OCI-LY1 (cell line): ENCODE data around the gene FNDC4.

ENCODE experiments used
- EZH2 ChIP-seq: fragments of 200-600 bp; sonication (generic), shearing (Covaris generic); IDR thresholded peaks from 2 replicates; pipeline ENCODE4 v1.8.0; 2017; ENCODE audit warnings: borderline replicate concordance, mixed run types, mild to moderate bottlenecking, antibody characterized with exemption, low read length, moderate library complexity, mixed read lengths
- TF ChIP-seq, protein P1 (sequence below): fragments of 200-600 bp; sonication (generic), shearing (Covaris generic); IDR thresholded peaks from 2 replicates; pipeline ENCODE4 v1.5.1; 2017; ENCODE audit warnings: mild to moderate bottlenecking, antibody characterized with exemption, low read length, moderate library complexity, mixed read lengths

DNA sequence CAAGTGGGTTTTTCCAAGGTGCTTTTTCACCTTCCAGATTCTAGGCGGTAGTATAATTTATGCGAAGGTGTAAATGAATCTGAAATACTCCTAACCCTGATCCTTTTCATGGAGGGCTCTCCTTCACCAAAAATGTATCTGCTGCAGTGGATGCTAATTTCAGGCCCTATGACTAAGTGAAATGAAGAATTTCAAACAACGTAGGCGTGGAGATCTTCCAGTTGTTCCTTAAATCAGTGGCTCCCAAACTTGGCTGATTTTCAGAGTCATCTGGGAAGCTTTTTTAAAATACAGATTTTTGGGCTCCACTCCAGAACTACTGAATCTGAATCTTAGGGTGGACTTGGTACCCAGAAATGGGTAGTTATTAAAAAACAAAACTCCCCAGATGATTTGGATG lies 7.1 kb upstream of the FNDC4 start:
- TF ChIP-seq, protein P1, sequence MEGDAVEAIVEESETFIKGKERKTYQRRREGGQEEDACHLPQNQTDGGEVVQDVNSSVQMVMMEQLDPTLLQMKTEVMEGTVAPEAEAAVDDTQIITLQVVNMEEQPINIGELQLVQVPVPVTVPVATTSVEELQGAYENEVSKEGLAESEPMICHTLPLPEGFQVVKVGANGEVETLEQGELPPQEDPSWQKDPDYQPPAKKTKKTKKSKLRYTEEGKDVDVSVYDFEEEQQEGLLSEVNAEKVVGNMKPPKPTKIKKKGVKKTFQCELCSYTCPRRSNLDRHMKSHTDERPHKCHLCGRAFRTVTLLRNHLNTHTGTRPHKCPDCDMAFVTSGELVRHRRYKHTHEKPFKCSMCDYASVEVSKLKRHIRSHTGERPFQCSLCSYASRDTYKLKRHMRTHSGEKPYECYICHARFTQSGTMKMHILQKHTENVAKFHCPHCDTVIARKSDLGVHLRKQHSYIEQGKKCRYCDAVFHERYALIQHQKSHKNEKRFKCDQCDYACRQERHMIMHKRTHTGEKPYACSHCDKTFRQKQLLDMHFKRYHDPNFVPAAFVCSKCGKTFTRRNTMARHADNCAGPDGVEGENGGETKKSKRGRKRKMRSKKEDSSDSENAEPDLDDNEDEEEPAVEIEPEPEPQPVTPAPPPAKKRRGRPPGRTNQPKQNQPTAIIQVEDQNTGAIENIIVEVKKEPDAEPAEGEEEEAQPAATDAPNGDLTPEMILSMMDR: no peak
- no peak for TF ChIP-seq EZH2
